Measurements from ENCODE around the gene KRTAP3-1. TPM values are rescaled to one million over a fixed set of nuclear protein-coding genes. Genes with fewer than 3 reads are reported as not detected.
"Not testable (repeated sequence)": the region's sequence is repeated elsewhere in the genome, so short reads cannot be mapped to it uniquely, and the experiment has no call there.

Gene KRTAP3-1
- total RNA-seq, 1 experiment from 2014 or later, result not detected

- peak; percentile 95 for TF ChIP-seq ZNF423 (CRISPR knock-in tag; IDR thresholded peaks at IDR 0.05)
- ATAC-seq, result peak; percentile 32; the same call in 1 of the 2 replicates
- Mint-ChIP-seq H3K4me1 (peaks cover 24% of the 10 kb centered on the region), H3K9me3 (peaks cover 18% of the 10 kb centered on the region)
- POLR2A ChIA-PET; DNase-seq (ENCODE audit: low spot score); H3K4me3 Mint-ChIP-seq; CTCF ChIA-PET; H3K27me3 Mint-ChIP-seq (ENCODE audit: low read depth); H3K27ac Mint-ChIP-seq; H3K36me3 Mint-ChIP-seq: not testable (repeated sequence)
These were observed 38.0 kb upstream of the KRTAP3-1 start, which contains the start of gene KRTAP2-1 for GRCh38 chr17:41046735-41047465. TSS of gene KRTAP2-1 (minus strand) at chr17:41047316. CDS start at chr17:41047267, 49 bp downstream.

GRCh38 chr17:41042953-41043352 is 34.0 kb upstream of the KRTAP3-1 start:
- TF ChIP-seq JAZF1 (CRISPR knock-in tag; IDR thresholded peaks at IDR 0.05) (no peak), OVOL2 (CRISPR knock-in tag; IDR thresholded peaks at IDR 0.05; ENCODE audit: borderline replicate concordance) (no peak), RORB (CRISPR knock-in tag; IDR thresholded peaks at IDR 0.05) (no peak), ZNF671 (CRISPR knock-in tag; IDR thresholded peaks at IDR 0.05) (no peak), TEAD1 (CRISPR knock-in tag; IDR thresholded peaks at IDR 0.05) (no peak), ZNF121 (CRISPR knock-in tag; IDR thresholded peaks at IDR 0.05) (no peak), TCF7 (CRISPR knock-in tag; IDR thresholded peaks at IDR 0.05; ENCODE audit: low read depth) (no peak), KAT7 (CRISPR knock-in tag; IDR thresholded peaks at IDR 0.05; ENCODE audit: borderline replicate concordance) (no peak), ETV6 (CRISPR knock-in tag; IDR thresholded peaks at IDR 0.05) (no peak), NR1H2 (CRISPR knock-in tag; IDR thresholded peaks at IDR 0.05) (no peak), SP1 (CRISPR knock-in tag; conservative IDR thresholded peaks at IDR 0.05) (no peak), ESRRA (CRISPR knock-in tag; IDR thresholded peaks at IDR 0.05; ENCODE audit: borderline replicate concordance) (no peak), HMGA2 (CRISPR knock-in tag; IDR thresholded peaks at IDR 0.05) (no peak), ZNF532 (CRISPR knock-in tag; IDR thresholded peaks at IDR 0.05; ENCODE audit: borderline replicate concordance) (no peak), E2F1 (CRISPR knock-in tag; IDR thresholded peaks at IDR 0.05) (no peak), RELA (CRISPR knock-in tag; IDR thresholded peaks at IDR 0.05; ENCODE audit: borderline replicate concordance) (no peak), ZNF396 (CRISPR knock-in tag; IDR thresholded peaks at IDR 0.05; ENCODE audit: borderline replicate concordance) (no peak)
- TF ChIP-seq, protein P1, sequence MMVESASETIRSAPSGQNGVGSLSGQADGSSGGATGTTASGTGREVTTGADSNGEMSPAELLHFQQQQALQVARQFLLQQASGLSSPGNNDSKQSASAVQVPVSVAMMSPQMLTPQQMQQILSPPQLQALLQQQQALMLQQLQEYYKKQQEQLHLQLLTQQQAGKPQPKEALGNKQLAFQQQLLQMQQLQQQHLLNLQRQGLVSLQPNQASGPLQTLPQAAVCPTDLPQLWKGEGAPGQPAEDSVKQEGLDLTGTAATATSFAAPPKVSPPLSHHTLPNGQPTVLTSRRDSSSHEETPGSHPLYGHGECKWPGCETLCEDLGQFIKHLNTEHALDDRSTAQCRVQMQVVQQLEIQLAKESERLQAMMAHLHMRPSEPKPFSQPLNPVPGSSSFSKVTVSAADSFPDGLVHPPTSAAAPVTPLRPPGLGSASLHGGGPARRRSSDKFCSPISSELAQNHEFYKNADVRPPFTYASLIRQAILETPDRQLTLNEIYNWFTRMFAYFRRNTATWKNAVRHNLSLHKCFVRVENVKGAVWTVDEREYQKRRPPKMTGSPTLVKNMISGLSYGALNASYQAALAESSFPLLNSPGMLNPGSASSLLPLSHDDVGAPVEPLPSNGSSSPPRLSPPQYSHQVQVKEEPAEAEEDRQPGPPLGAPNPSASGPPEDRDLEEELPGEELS (CRISPR knock-in tag; IDR thresholded peaks at IDR 0.05), result no peak
- TF ChIP-seq, protein P2, sequence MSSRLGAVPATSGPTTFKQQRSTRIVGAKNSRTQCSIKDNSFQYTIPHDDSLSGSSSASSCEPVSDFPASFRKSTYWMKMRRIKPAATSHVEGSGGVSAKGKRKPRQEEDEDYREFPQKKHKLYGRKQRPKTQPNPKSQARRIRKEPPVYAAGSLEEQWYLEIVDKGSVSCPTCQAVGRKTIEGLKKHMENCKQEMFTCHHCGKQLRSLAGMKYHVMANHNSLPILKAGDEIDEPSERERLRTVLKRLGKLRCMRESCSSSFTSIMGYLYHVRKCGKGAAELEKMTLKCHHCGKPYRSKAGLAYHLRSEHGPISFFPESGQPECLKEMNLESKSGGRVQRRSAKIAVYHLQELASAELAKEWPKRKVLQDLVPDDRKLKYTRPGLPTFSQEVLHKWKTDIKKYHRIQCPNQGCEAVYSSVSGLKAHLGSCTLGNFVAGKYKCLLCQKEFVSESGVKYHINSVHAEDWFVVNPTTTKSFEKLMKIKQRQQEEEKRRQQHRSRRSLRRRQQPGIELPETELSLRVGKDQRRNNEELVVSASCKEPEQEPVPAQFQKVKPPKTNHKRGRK (CRISPR knock-in tag; IDR thresholded peaks at IDR 0.05; ENCODE audit: borderline replicate concordance), result no peak
- TF ChIP-seq, protein P3, sequence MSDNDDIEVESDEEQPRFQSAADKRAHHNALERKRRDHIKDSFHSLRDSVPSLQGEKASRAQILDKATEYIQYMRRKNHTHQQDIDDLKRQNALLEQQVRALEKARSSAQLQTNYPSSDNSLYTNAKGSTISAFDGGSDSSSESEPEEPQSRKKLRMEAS (CRISPR knock-in tag; IDR thresholded peaks at IDR 0.05), result no peak
- Mint-ChIP-seq H3K9me3 (peaks cover 18% of the 10 kb centered on the region), H3K27ac (no peak overlapping the region), H3K27me3 (ENCODE audit: low read depth) (no peaks in the 10 kb centered on the region; the same call in 1 of the 2 replicates), H3K4me1 (peaks cover 25% of the 10 kb centered on the region), H3K4me3 (no peak overlapping the region), H3K36me3 (no peaks in the 10 kb centered on the region)
- CTCF ChIA-PET, result no interaction called here
- DNase-seq (ENCODE audit: low spot score), result no peak
- no peak for ATAC-seq
- POLR2A ChIA-PET, result no interaction called here

DNA sequence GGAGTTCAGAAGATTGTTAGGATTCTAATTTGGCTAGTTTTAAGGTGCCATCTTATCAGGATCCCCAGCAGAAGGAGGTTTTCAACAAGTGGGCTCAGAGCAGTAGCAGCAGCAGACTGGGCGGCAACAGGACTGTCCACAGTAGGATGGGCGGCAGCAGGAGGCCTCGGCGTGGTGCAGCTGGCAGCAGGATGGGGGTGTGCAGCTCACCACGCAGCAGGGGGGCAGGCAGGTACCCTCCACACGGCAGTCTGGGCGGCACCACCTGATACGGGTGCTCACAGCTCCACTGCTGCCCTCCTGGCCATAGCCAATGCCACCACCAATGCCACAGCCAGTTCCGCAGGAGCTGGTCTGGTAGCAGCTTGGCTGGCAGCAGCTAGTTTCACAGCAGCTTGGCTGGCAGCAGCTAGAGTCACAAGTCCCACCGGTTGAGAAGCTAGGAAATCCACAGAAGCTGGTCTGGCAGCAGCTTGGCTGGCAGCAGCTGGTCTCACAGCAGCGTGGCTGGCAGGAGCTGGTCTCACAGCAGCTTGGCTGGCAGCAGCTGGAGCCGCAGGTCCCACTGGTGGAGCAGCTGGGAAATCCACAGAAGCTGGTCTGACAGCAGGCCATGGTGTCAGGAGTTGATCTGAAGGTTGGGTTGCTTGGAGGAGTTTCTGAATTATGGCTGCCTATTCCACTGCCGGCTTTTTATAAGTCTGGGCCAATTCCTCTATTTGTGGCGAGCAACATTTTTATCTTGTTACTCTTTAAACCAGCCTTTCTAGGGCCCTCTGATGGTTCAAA is 32.0 kb upstream of the KRTAP3-1 start, which contains the start of gene KRTAP1-1:
Gene KRTAP1-1, minus strand, starts transcription at position 668 of the 789 bp plus-strand sequence. Its CDS starts 53 bp downstream, at position 615.
- H3K36me3 Mint-ChIP-seq; ATAC-seq; H3K27ac Mint-ChIP-seq; POLR2A ChIA-PET; DNase-seq (ENCODE audit: low spot score); H3K27me3 Mint-ChIP-seq (ENCODE audit: low read depth); H3K4me3 Mint-ChIP-seq; CTCF ChIA-PET: not testable (repeated sequence)
- Mint-ChIP-seq H3K4me1 (peaks cover 35% of the 10 kb centered on the region), H3K9me3 (peaks cover 18% of the 10 kb centered on the region)

Data from WTC11 (cell line).